ENCODE measurements around the gene MRC1.
A peak's percentile ranks its signal among the peaks of the same experiment; 100 is the strongest.

Gene MRC1

GRCh38 chr10:17836942-17837341 is 27.8 kb downstream of the MRC1 start:
- Histone ChIP-seq H3K4me1 (ENCODE audit: control insufficient read depth in 1 of 2, insufficient read depth in 2 of 2, low read length in 2 of 2) (no peaks in the 10 kb centered on the region), H3K9ac (ENCODE audit: low read depth in 1 of 2, low read length in 2 of 2) (peak overlapping the region; percentile 25 to 51)

GRCh38 chr10:17838080-17838648 is 29.0 kb downstream of the MRC1 start:
- Histone ChIP-seq H3K36me3 (ENCODE audit: control insufficient read depth in 1 of 2, insufficient read depth in 2 of 2, low read length in 2 of 2) (no peaks in the 10 kb centered on the region), H3K4me3 (ENCODE audit: low read depth in 1 of 2, low read length in 2 of 2) (no peak overlapping the region), H3K27me3 (ENCODE audit: control insufficient read depth in 1 of 2, insufficient read depth in 2 of 2, low read length in 2 of 2) (no peaks in the 10 kb centered on the region), H3K4me1 (ENCODE audit: control insufficient read depth in 1 of 2, insufficient read depth in 2 of 2, low read length in 2 of 2) (no peaks in the 10 kb centered on the region), H3K27ac (ENCODE audit: low read depth, low read length) (no peak overlapping the region), H3K9ac (ENCODE audit: low read depth in 1 of 2, low read length in 2 of 2) (no peak overlapping the region), H3K9me3 (ENCODE audit: control insufficient read depth in 1 of 2, low read length in 2 of 2) (no peaks in the 10 kb centered on the region)

More at GRCh38 chr10:17836942-17837341, 27.8 kb downstream of the MRC1 start:
- no peaks in the 10 kb centered on the region for H3K27me3 ChIP-seq (ENCODE audit: control insufficient read depth in 1 of 2, insufficient read depth in 2 of 2, low read length in 2 of 2)
- H3K36me3 ChIP-seq (ENCODE audit: control insufficient read depth in 1 of 2, insufficient read depth in 2 of 2, low read length in 2 of 2): no peaks in the 10 kb centered on the region
- no peaks in the 10 kb centered on the region for H3K9me3 ChIP-seq (ENCODE audit: control insufficient read depth in 1 of 2, low read length in 2 of 2)
- H3K4me3 ChIP-seq (ENCODE audit: low read depth in 1 of 2, low read length in 2 of 2): peak overlapping the region; percentile 59 to 68
- H3K27ac ChIP-seq (ENCODE audit: low read depth, low read length): no peak overlapping the region

GRCh38 chr10:17841050-17841449 is 31.9 kb downstream of the MRC1 start:
- Histone ChIP-seq H3K9me3 (ENCODE audit: control insufficient read depth in 1 of 2, low read length in 2 of 2) (no peaks in the 10 kb centered on the region), H3K9ac (ENCODE audit: low read depth in 1 of 2, low read length in 2 of 2) (no peak overlapping the region), H3K36me3 (ENCODE audit: control insufficient read depth in 1 of 2, insufficient read depth in 2 of 2, low read length in 2 of 2) (no peaks in the 10 kb centered on the region), H3K4me3 (ENCODE audit: low read depth in 1 of 2, low read length in 2 of 2) (no peak overlapping the region), H3K27ac (ENCODE audit: low read depth, low read length) (no peak overlapping the region), H3K4me1 (ENCODE audit: control insufficient read depth in 1 of 2, insufficient read depth in 2 of 2, low read length in 2 of 2) (no peaks in the 10 kb centered on the region), H3K27me3 (ENCODE audit: control insufficient read depth in 1 of 2, insufficient read depth in 2 of 2, low read length in 2 of 2) (no peaks in the 10 kb centered on the region)

GRCh38 chr10:17842641-17843040 is 33.5 kb downstream of the MRC1 start:
- H3K4me3 ChIP-seq (ENCODE audit: low read depth in 1 of 2, low read length in 2 of 2): no peak overlapping the region
- H3K27me3 ChIP-seq (ENCODE audit: control insufficient read depth in 1 of 2, insufficient read depth in 2 of 2, low read length in 2 of 2): no peaks in the 10 kb centered on the region
- H3K4me1 ChIP-seq (ENCODE audit: control insufficient read depth in 1 of 2, insufficient read depth in 2 of 2, low read length in 2 of 2): no peaks in the 10 kb centered on the region
- no peak overlapping the region for H3K27ac ChIP-seq (ENCODE audit: low read depth, low read length)
- H3K9me3 ChIP-seq (ENCODE audit: control insufficient read depth in 1 of 2, low read length in 2 of 2): no peaks in the 10 kb centered on the region
- H3K9ac ChIP-seq (ENCODE audit: low read depth in 1 of 2, low read length in 2 of 2): no peak overlapping the region
- H3K36me3 ChIP-seq (ENCODE audit: control insufficient read depth in 1 of 2, insufficient read depth in 2 of 2, low read length in 2 of 2): no peaks in the 10 kb centered on the region

GRCh38 chr10:17847585-17848296 is 38.6 kb downstream of the MRC1 start:
- H3K9ac ChIP-seq (ENCODE audit: low read depth in 1 of 2, low read length in 2 of 2): no peak overlapping the region
- no peak overlapping the region for H3K27ac ChIP-seq (ENCODE audit: low read depth, low read length)
- H3K4me1 ChIP-seq (ENCODE audit: control insufficient read depth in 1 of 2, insufficient read depth in 2 of 2, low read length in 2 of 2): no peaks in the 10 kb centered on the region
- no peaks in the 10 kb centered on the region for H3K9me3 ChIP-seq (ENCODE audit: control insufficient read depth in 1 of 2, low read length in 2 of 2)
- no peaks in the 10 kb centered on the region for H3K27me3 ChIP-seq (ENCODE audit: control insufficient read depth in 1 of 2, insufficient read depth in 2 of 2, low read length in 2 of 2)
- no peaks in the 10 kb centered on the region for H3K36me3 ChIP-seq (ENCODE audit: control insufficient read depth in 1 of 2, insufficient read depth in 2 of 2, low read length in 2 of 2)
- H3K4me3 ChIP-seq (ENCODE audit: low read depth in 1 of 2, low read length in 2 of 2): no peak overlapping the region

- Histone ChIP-seq H3K36me3 (ENCODE audit: control insufficient read depth in 1 of 2, insufficient read depth in 2 of 2, low read length in 2 of 2) (no peaks in the 10 kb centered on the region), H3K4me1 (ENCODE audit: control insufficient read depth in 1 of 2, insufficient read depth in 2 of 2, low read length in 2 of 2) (no peaks in the 10 kb centered on the region), H3K27ac (ENCODE audit: low read depth, low read length) (no peak overlapping the region), H3K27me3 (ENCODE audit: control insufficient read depth in 1 of 2, insufficient read depth in 2 of 2, low read length in 2 of 2) (no peaks in the 10 kb centered on the region), H3K9ac (ENCODE audit: low read depth in 1 of 2, low read length in 2 of 2) (no peak overlapping the region), H3K4me3 (ENCODE audit: low read depth in 1 of 2, low read length in 2 of 2) (no peak overlapping the region), H3K9me3 (ENCODE audit: control insufficient read depth in 1 of 2, low read length in 2 of 2) (no peaks in the 10 kb centered on the region)
These were observed 39.5 kb downstream of the MRC1 start for GRCh38 chr10:17848646-17849045.

GRCh38 chr10:17850501-17850900 is 41.4 kb downstream of the MRC1 start:
- H3K27ac ChIP-seq (ENCODE audit: low read depth, low read length): no peak overlapping the region
- no peaks in the 10 kb centered on the region for H3K36me3 ChIP-seq (ENCODE audit: control insufficient read depth in 1 of 2, insufficient read depth in 2 of 2, low read length in 2 of 2)
- no peak overlapping the region for H3K9ac ChIP-seq (ENCODE audit: low read depth in 1 of 2, low read length in 2 of 2)
- no peaks in the 10 kb centered on the region for H3K4me1 ChIP-seq (ENCODE audit: control insufficient read depth in 1 of 2, insufficient read depth in 2 of 2, low read length in 2 of 2)
- H3K4me3 ChIP-seq (ENCODE audit: low read depth in 1 of 2, low read length in 2 of 2): no peak overlapping the region
- no peaks in the 10 kb centered on the region for H3K9me3 ChIP-seq (ENCODE audit: control insufficient read depth in 1 of 2, low read length in 2 of 2)
- no peaks in the 10 kb centered on the region for H3K27me3 ChIP-seq (ENCODE audit: control insufficient read depth in 1 of 2, insufficient read depth in 2 of 2, low read length in 2 of 2)

GRCh38 chr10:17851611-17852010 is 42.5 kb downstream of the MRC1 start:
- Histone ChIP-seq H3K4me3 (ENCODE audit: low read depth in 1 of 2, low read length in 2 of 2) (no peak overlapping the region), H3K27ac (ENCODE audit: low read depth, low read length) (no peak overlapping the region), H3K4me1 (ENCODE audit: control insufficient read depth in 1 of 2, insufficient read depth in 2 of 2, low read length in 2 of 2) (no peaks in the 10 kb centered on the region), H3K9ac (ENCODE audit: low read depth in 1 of 2, low read length in 2 of 2) (no peak overlapping the region), H3K36me3 (ENCODE audit: control insufficient read depth in 1 of 2, insufficient read depth in 2 of 2, low read length in 2 of 2) (no peaks in the 10 kb centered on the region), H3K9me3 (ENCODE audit: control insufficient read depth in 1 of 2, low read length in 2 of 2) (no peaks in the 10 kb centered on the region), H3K27me3 (ENCODE audit: control insufficient read depth in 1 of 2, insufficient read depth in 2 of 2, low read length in 2 of 2) (no peaks in the 10 kb centered on the region)

GRCh38 chr10:17854044-17854652 is 45.0 kb downstream of the MRC1 start:
- no peak overlapping the region for H3K27ac ChIP-seq (ENCODE audit: low read depth, low read length)

GRCh38 chr10:17857040-17857439 is 47.9 kb downstream of the MRC1 start:
- H3K4me3 ChIP-seq (ENCODE audit: low read depth in 1 of 2, low read length in 2 of 2): no peak overlapping the region
- H3K9ac ChIP-seq (ENCODE audit: low read depth in 1 of 2, low read length in 2 of 2): no peak overlapping the region

More at GRCh38 chr10:17854044-17854652, 45.0 kb downstream of the MRC1 start:
- no peaks in the 10 kb centered on the region for H3K4me1 ChIP-seq (ENCODE audit: control insufficient read depth in 1 of 2, insufficient read depth in 2 of 2, low read length in 2 of 2)
- no peak overlapping the region for H3K4me3 ChIP-seq (ENCODE audit: low read depth in 1 of 2, low read length in 2 of 2)
- no peak overlapping the region for H3K9ac ChIP-seq (ENCODE audit: low read depth in 1 of 2, low read length in 2 of 2)
- H3K36me3 ChIP-seq (ENCODE audit: control insufficient read depth in 1 of 2, insufficient read depth in 2 of 2, low read length in 2 of 2): no peaks in the 10 kb centered on the region
- H3K27me3 ChIP-seq (ENCODE audit: control insufficient read depth in 1 of 2, insufficient read depth in 2 of 2, low read length in 2 of 2): no peaks in the 10 kb centered on the region
- no peaks in the 10 kb centered on the region for H3K9me3 ChIP-seq (ENCODE audit: control insufficient read depth in 1 of 2, low read length in 2 of 2)

More at GRCh38 chr10:17857040-17857439, 47.9 kb downstream of the MRC1 start:
- H3K4me1 ChIP-seq (ENCODE audit: control insufficient read depth in 1 of 2, insufficient read depth in 2 of 2, low read length in 2 of 2): no peaks in the 10 kb centered on the region
- H3K27ac ChIP-seq (ENCODE audit: low read depth, low read length): no peak overlapping the region
- H3K27me3 ChIP-seq (ENCODE audit: control insufficient read depth in 1 of 2, insufficient read depth in 2 of 2, low read length in 2 of 2): no peaks in the 10 kb centered on the region
- no peaks in the 10 kb centered on the region for H3K36me3 ChIP-seq (ENCODE audit: control insufficient read depth in 1 of 2, insufficient read depth in 2 of 2, low read length in 2 of 2)
- no peaks in the 10 kb centered on the region for H3K9me3 ChIP-seq (ENCODE audit: control insufficient read depth in 1 of 2, low read length in 2 of 2)
